Neural cell (in vitro differentiated cells): ENCODE data around the gene ENOX1.

ENCODE experiments used
- EP300 ChIP-seq: fragments of 450-650 bp; conservative IDR thresholded peaks from 2 replicates; pipeline ENCODE4 v1.6.1; 2014; ENCODE audit warnings: antibody characterized with exemption, mild to moderate bottlenecking, moderate library complexity; ENCODE audit not compliant: poor library complexity, severe bottlenecking
- MXI1 ChIP-seq: fragments of 450-650 bp; conservative IDR thresholded peaks from 2 replicates; pipeline ENCODE4 v1.6.1; 2014; ENCODE audit warnings: antibody characterized with exemption, mild to moderate bottlenecking; ENCODE audit not compliant: poor library complexity, severe bottlenecking
- POLR2AphosphoS5 ChIP-seq: IDR thresholded peaks from 2 replicates; pipeline ENCODE4 v1.6.1; 2012

DNA sequence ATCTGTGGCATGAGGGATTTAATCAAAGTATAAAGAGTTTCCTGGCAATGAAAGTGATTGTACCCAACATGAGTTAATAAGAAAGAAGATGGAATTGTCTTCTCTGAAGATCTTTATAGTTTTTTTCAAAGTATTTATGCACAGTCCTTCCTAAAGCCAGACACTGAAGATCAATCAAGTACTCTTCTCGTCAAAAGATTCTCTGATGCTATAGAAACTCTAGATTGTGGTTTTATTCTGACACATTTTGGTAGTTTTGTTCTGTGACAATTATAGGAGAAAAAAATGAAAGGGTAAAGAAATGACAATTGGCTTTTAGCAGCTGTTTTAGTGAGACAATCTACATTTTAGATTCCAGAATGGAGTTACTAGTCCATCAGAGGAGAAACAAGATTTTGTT, 10.4 kb upstream of the ENOX1 start:
- no peak for TF ChIP-seq MXI1
- TF ChIP-seq EP300 = no peak
- TF ChIP-seq POLR2AphosphoS5 = no peak
